Measurements from ENCODE around the gene KDM5A.

The KDM5A gene

GRCh38 chr12:271161-271560, 118.0 kb downstream of the KDM5A start:
- no peak for DNase-seq

GRCh38 chr12:269191-269590, 119.9 kb downstream of the KDM5A start:
- DNase-seq, result no peak

GRCh38 chr12:268483-268840, 120.7 kb downstream of the KDM5A start:
- DNase-seq, result no peak

GRCh38 chr12:267581-268482, 121.3 kb downstream of the KDM5A start:
- no peak for DNase-seq

GRCh38 chr12:265096-265495, 124.0 kb downstream of the KDM5A start:
- no peak for DNase-seq

- DNase-seq, result no peak
Observed at GRCh38 chr12:264269-264668, 124.9 kb downstream of the KDM5A start.

GRCh38 chr12:263574-263973, 125.5 kb downstream of the KDM5A start:
- DNase-seq, result no peak

GRCh38 chr12:262817-263216, 126.3 kb downstream of the KDM5A start, which contains the start of gene SLC6A13:
SLC6A13 (minus strand) TSS chr12:262836; CDS start chr12:260052, 2,784 bp downstream.
- no peak for DNase-seq

GRCh38 chr12:262113-262512, 127.0 kb downstream of the KDM5A start:
- no peak for DNase-seq

- no peak for DNase-seq
Observed at GRCh38 chr12:257521-258321, 131.4 kb downstream of the KDM5A start.

- DNase-seq, result no peak
Observed at GRCh38 chr12:256958-257357, 132.2 kb downstream of the KDM5A start.

- no peak for DNase-seq
Observed at GRCh38 chr12:256225-256624, 132.9 kb downstream of the KDM5A start.

GRCh38 chr12:254912-255311, 134.2 kb downstream of the KDM5A start:
- no peak for DNase-seq

GRCh38 chr12:254039-254438, 135.1 kb downstream of the KDM5A start:
- DNase-seq, result no peak

- DNase-seq, result no peak
Observed at GRCh38 chr12:253116-253831, 135.8 kb downstream of the KDM5A start.

- DNase-seq, result no peak
Observed at GRCh38 chr12:252636-253035, 136.5 kb downstream of the KDM5A start.

GRCh38 chr12:247271-247670, 141.8 kb downstream of the KDM5A start:
- no peak for DNase-seq

- no peak for DNase-seq
Observed at GRCh38 chr12:243381-243780, 145.7 kb downstream of the KDM5A start.

GRCh38 chr12:242496-242895, 146.6 kb downstream of the KDM5A start:
- DNase-seq, result no peak

- no peak for DNase-seq
Observed at GRCh38 chr12:241266-241665, 147.9 kb downstream of the KDM5A start.

- no peak for DNase-seq
Observed at GRCh38 chr12:240566-240965, 148.6 kb downstream of the KDM5A start.

- no peak for DNase-seq
Observed at GRCh38 chr12:238736-239398, 150.3 kb downstream of the KDM5A start.

- no peak for DNase-seq
Observed at GRCh38 chr12:238116-238515, 151.0 kb downstream of the KDM5A start.

Measured in stimulated activated CD4-positive, alpha-beta T cell treated with anti-CD3 and anti-CD28 coated beads, Interleukin-4, amount 100 ng/mL, for 1 hour (primary cell).